Subcutaneous adipose tissue (tissue), 4 donors: ENCODE data around the gene TSPAN15. TPM values are rescaled to one million over a fixed set of nuclear protein-coding genes. Genes with fewer than 3 reads are reported as not detected.

Experiments
- total RNA-seq, 4 donors: library from RNA; depleted of rRNA; stranded (reverse); fragments of >200 nt; gene quantifications; one replicate each; pipeline ENCODE4 v1.1.0, GENCODE V29; 2016
- TF ChIP-seq, protein P1 (sequence below): fragments of 450-650 bp; IDR thresholded peaks from one replicate; pipeline ENCODE4 v1.5.1; 2016; ENCODE audit warnings: low read depth, mild to moderate bottlenecking, control low read depth, antibody characterized with exemption, moderate library complexity

TSPAN15 gene
- total RNA-seq, 4 donors from 2014 or later = 60.6 to 140 (median 103) TPM

DNA sequence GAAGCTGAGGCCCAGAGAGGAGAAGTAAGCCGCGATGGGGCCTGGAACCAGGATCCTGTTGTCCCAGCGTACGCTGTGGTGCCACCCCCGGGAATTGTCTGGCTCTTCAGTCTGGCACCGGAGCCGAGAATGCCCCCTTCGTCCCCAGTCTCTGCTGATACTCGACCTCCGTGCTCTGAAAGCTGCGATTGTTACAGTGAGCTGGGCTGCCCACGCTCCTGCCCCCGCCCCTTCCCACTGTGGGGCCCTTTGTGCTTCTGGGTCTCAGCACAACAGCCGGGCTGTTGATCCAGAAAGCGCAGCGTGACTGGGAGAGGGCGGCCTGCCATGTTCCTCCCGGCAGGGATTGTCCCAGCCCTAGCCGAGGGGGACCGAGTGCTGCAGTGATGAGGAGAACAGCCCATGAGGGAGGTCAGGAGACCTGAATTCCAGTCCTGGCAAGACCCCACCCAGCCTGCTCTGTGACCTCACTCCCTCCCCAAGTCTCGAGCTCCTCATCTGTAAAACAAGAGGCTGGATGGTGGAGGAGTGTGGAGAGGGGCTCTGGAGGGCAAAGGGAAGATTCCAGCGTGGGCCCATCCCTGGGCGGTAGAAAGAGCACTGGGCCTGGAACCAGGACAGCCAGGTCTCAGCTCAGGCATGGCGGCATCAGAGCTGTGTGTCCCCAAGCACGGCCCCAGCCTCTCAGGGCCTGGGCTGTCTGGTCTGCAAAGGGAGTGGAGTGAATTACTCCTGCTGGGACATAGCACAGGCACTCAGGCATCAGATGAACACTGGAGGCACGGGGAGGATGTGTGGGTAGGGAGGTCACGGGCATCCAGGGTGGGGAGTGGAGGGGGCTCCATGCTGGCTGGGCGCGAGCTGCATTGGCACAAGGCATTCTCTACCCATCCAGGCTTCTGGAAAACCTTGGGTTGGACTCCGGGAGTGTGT is 43.6 kb downstream of the TSPAN15 start:
- TF ChIP-seq, protein P1, sequence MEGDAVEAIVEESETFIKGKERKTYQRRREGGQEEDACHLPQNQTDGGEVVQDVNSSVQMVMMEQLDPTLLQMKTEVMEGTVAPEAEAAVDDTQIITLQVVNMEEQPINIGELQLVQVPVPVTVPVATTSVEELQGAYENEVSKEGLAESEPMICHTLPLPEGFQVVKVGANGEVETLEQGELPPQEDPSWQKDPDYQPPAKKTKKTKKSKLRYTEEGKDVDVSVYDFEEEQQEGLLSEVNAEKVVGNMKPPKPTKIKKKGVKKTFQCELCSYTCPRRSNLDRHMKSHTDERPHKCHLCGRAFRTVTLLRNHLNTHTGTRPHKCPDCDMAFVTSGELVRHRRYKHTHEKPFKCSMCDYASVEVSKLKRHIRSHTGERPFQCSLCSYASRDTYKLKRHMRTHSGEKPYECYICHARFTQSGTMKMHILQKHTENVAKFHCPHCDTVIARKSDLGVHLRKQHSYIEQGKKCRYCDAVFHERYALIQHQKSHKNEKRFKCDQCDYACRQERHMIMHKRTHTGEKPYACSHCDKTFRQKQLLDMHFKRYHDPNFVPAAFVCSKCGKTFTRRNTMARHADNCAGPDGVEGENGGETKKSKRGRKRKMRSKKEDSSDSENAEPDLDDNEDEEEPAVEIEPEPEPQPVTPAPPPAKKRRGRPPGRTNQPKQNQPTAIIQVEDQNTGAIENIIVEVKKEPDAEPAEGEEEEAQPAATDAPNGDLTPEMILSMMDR = no peak

GRCh38 chr10:69495666-69496065 is 44.4 kb downstream of the TSPAN15 start:
- TF ChIP-seq, protein P1 = no peak

DNA sequence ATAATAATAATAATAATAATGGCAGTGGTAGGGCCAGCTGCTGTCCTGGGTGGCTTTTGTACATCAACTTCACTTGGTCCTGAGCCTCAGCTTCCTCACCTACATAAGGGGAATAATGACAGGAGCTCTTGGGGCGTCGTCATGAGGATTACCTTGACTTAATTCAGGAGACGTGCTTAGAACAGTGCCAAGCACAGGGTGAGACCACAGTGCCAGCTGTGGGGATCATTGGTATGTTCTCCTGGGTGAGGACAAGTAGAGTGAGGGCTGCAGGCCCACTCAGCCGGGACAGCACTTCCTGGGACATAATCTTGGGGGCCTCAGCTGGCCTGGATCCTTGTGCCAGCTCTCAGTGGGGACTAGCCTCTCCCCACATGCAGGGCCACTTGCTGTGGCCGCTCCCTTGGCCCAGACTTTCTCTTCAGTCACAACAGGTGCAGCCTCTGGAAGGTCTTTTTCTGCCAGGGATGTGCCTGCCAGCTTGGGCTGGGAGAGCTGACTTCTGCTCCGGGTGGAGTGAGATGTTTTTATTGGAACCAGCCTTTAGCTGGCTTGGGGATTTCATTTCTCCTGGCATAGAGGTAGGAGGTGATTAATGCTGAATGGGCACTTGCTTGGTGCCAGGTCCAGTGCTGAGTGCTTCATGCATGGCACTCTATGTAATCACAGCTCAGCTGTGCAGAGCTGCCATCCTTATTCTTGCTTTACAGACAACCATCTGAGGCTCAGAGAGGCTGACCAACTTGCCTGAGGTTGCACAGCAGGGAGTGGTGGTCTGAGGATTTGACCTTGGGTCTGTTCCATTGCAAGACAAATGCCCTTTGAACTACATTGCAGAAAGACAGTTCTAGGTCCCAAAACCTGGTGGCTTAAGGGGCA is 45.3 kb downstream of the TSPAN15 start:
- TF ChIP-seq, protein P1 = no peak

DNA sequence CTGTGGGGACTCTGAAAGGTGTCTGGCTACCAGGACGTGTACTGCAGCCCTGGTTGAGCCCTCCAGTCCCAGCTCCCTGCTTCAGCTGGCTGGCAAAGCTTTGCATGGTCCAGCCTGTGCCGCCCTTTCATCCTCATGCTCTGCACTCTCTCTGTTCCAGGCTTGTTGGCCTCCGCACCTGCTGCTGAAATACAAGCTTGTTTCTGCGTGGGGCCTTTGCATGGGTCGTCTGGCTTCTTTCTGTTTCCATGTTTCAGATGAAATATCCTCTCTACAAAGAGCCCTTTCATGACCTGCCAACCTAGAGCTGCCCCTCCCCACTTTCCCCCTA is 45.9 kb downstream of the TSPAN15 start:
- TF ChIP-seq, protein P1 = no peak

GRCh38 chr10:69497611-69498390 is 46.5 kb downstream of the TSPAN15 start:
- TF ChIP-seq, protein P1 = no peak

GRCh38 chr10:69498711-69499471 is 47.6 kb downstream of the TSPAN15 start:
- TF ChIP-seq, protein P1 = no peak
